HG03520 (cell line): Measurements from ENCODE around the gene CEP20.

Experiments used
- ATAC-seq: cut with Tn5 transposase; IDR thresholded peaks from one replicate; pipeline ENCODE4 v1.9.1; 2021; ENCODE audit warnings: mild to moderate bottlenecking, moderate library complexity; ENCODE audit not compliant: unreplicated experiment

The CEP20 gene

DNA sequence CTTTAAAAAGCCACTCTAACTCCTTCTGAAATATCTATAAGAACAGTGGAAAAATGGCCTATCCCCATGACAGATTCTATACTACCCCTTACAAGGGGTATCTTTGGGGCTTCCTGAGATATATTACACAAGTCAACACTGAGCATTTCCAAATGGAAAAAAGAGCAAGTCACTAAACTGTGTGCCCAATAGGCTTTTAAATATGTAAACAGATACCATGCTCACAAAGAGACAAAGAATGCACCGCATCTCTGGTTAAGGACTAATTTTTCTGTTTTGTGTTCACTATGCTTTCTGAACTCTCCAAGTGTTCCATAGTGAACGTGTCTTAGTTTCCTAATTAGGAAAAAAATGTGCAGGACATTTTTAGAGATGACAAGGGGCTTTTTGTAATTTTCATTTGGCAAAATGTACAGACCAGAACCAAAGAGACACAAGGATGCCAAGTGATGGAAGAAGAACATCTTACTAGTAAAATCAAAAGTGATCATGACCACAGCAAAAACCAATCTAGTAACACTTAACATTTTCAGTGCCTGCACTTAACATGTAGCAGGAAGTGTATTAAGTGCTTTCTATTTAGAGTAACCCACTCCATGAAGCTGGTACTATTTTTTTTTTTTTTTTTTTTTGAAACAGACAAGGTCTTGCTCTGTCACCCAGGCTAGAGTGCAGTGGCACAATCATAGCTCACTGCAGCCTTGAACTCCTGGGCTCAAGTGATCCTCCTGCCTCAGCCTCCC, 53.1 kb downstream of the CEP20 start:
- no peak for ATAC-seq

DNA sequence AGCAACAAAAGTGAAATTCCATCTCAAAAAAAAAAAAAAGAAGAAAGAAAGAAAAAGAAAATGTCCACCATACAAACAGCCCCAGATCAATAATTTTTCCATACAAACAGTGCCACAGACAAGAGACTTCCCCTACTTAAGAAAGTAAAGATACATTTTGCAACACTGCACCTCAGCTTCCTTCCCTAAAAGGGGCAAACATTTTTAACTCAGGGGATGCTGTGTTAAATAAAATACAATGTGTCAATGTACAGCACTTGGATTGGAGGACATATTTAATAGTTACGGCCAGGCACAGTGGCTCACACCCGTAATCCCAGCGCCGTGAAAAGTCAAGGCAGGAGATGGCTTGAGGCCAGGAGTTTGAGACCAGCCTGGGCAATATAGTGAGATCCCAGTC, 53.9 kb downstream of the CEP20 start:
- no peak for ATAC-seq

DNA sequence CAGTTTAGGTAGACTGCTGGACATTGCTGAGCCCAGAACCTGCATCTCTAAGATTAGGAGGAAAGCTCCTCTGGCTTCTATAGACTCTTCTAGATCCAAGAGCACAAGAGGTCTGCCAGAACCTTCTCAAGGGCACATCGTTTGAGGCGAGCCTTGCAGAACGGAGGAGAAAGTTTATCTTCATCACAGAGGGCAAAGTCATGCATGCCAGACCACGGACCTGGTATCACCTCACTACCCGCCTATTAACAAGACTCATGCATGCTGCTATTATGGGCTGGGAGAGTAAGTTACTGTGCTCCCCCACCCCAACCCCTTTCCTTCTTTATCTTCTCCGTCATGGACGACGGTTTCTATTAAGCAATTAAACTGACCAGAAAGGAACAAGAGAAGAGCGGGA, 54.9 kb downstream of the CEP20 start:
- ATAC-seq = no peak

GRCh38 chr16:15832241-15832640, 56.2 kb downstream of the CEP20 start:
- no peak for ATAC-seq

DNA sequence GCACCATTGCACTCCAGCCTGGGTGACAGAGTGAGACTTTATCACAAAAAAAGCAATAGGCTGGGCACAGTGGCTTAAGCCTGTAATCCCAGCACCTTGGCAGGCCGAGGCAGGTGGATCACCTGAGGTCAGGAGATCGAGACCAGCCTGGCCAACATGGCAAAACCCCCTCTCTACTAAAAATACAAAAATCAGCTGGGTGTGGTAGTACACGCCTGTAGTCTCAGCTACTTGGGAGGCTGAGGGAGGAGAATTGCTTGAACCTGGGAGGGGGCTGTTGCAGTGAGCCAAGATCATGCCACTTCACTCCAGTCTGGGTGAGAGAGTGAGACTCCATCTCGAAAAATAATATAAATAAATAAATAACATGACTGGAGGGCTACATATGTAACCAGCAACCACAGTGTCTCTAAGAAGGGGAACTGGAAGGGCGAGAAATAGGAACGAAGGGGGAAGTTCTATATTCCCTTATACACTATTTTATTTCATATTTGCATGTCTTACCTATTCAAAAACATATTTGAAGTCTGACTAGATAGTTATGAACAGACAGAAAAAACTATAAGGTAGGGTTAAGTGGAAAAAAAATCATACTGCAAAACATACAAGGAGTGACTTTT, 57.5 kb downstream of the CEP20 start:
- no peak for ATAC-seq

DNA sequence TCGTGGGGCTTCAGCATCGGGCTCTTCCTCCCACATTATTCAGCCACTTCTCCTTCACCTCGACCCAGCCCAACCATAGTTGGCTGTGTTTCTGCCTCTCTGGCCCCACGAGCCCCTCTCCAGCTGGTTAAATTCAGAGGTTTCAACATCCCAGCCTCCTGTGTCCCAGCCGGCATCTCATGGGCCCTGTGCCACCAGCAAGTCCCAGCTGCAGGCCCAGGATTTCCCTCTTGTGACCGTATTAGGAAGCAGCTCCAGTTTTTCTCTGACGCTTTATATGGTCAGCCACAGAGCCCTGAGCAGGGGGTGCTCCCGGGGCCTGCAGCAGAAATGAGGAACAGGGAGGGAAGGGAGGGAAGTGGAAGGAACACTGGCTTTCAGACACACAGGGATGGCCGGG, 58.9 kb downstream of the CEP20 start:
- no peak for ATAC-seq

DNA sequence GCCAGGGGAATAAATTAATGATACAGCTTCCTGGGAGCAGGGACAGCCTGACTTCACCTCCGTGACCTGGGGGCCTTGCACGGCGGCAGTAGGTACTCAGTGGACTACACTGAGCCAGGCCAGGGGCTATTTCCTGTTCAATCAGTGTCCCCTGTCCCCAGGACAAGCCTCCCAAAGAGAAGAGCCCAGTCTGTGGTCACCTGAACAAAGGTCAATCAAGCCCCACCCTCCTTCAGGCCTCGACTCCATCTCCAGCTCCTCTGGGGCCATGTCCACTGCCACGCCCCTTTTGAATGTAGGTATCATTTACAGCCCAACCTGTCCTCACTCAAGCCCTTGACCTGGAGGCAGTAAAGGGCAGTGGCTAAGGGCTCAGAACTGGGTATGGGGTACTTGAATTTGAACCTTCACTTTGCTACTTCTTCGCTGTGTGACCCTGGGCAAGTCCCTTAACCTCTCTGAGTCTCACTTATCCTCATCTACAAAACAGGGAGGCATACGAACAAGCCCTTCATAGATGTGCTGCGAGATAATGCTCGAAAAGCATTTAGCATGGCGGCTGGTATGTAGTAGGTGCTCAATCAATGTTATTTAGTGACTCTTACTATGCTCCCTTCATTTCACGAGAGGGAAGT, 60.6 kb downstream of the CEP20 start:
- ATAC-seq = no peak

DNA sequence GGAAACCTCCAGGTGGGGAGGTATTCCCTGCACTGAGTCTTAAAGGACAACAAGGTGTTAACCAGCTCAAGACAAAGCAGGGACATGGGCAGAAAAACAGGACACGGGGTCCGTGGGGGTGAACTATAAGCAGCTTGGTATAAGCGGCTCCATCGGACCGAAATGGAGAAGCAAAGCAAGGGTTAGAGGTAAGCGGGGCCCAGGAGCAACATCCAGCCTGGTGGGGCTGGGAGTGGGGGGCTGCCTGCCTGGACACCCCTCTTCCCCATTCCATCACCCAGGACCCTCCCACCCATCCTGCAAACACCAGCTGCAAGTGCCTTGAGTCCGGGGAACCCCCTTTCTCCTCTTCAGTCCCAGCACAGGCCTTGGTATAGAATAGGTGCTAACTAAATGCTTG, 61.1 kb downstream of the CEP20 start:
- no peak for ATAC-seq

- ATAC-seq = no peak
These were observed 62.6 kb downstream of the CEP20 start for GRCh38 chr16:15825750-15826305.

- no peak for ATAC-seq
These were observed 65.4 kb downstream of the CEP20 start for GRCh38 chr16:15822957-15823356.

DNA sequence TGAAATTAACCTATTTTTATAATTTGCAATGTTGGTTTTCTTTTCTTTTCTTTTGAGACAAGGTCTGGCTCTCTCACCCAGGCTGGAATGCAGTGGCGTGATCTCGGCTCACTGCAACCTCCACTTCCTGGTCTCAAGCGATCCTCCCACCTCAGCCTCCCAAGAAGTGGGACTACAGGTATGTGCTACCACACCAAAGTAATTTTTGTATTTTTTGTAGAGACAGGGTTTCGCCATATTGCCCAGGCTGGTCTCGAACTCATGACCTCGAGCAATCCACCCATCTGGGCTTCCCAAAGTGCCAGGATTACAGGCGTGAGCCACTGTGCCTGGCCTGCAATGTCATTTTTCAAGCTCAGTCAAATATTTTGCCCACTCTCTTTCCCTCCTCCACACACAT, 67.6 kb downstream of the CEP20 start:
- ATAC-seq = no peak

DNA sequence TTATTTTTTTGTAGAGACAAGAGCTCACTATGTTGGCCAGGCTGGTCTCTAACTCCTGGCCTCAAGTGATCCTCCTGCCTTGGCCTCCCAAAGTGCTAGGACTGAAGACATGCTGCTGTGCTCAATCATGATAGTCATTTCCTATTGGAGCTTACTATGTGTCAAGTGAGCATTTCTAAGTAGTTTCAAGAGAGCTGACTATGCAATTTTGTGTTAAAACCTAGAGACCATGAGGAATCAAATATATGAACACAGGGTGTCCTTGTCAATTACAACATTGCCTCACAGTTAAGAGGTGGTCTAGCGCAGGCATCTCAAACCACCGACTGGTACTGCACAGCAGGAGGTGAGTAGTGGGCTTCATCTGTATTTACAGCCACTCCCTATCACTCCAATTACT, 69.4 kb downstream of the CEP20 start:
- ATAC-seq = no peak

DNA sequence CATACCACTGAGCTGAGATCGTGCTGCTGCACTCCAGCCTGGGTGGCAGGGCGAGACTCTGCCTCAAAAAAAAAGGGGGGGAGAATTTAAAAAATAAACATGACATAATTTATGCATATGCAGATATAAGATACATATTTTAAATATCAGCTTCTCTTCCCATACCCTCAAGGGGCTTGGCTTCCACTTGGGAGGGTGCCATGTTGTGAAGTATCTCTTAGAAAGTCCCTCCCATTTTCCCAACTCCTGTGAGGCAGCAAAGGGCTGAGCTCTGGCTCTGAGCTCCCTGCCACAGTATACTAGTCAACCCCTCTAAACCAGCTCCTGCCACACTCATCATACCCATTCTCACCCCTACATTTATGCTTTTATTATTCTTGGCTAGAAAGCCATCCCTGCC, 71.0 kb downstream of the CEP20 start:
- no peak for ATAC-seq

DNA sequence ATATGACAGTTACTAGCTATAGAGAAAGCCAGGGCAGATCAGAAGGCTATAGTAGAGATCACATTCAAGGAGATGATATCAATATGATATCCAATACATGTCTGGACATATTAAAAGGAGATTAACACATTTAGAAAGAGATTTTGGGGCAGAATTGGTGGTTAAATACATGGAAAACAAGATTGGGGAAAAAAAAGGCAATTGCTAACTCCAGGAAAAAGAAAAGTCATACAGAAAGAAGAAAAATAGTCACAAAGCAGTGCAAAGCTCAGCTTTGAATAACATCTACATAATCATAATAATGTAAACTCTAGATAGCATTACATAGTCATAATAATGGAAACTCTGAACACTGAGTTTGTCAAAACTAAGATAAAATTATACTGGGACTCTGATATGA, 72.2 kb downstream of the CEP20 start:
- ATAC-seq = no peak
